MCF 10A (cell line): Measurements from ENCODE around the gene RAD51B. TPM values are rescaled to one million over a fixed set of nuclear protein-coding genes. Genes with fewer than 3 reads are reported as not detected.

Experiments used
- BruUV-seq: library from RNA; stranded (reverse); fragments of 400-500 nt; replicated peaks from 2 replicates; lab custom pipeline; 2021; lab: Mats Ljungman, UMichigan
- CTCF ChIA-PET: fragments of 300-600 bp; sonication (Branson Sonifier 250); formaldehyde crosslinking; extraction: SDS; loops from one replicate; lab custom pipeline; 2021; ENCODE audit warnings: antibody characterized with exemption, inconsistent platforms; lab: Yijun Ruan, JAX
- POLR2A ChIA-PET: fragments of 300-600, 350-650 bp; sonication (Branson Sonifier 250); formaldehyde crosslinking; extraction: SDS; loops from one replicate; lab custom pipeline; 2020; ENCODE audit warnings: antibody characterized with exemption, inconsistent platforms; lab: Yijun Ruan, JAX
- DNase-seq: peaks from one replicate; pipeline ENCODE4 v3.0.0-alpha.2; 2018; ENCODE audit not compliant: unreplicated experiment
- H3K27ac Mint-ChIP-seq: one replicate; pipeline ENCODE4 v1.8.0; 2022; ENCODE audit warnings: mild to moderate bottlenecking, low read depth, mixed read lengths; ENCODE audit not compliant: unreplicated experiment
- H3K27me3 Mint-ChIP-seq: one replicate; pipeline ENCODE4 v1.8.0; 2022; ENCODE audit warnings: mixed read lengths; ENCODE audit not compliant: insufficient read depth, unreplicated experiment
- H3K36me3 Mint-ChIP-seq: one replicate; pipeline ENCODE4 v1.8.0; 2022; ENCODE audit warnings: mild to moderate bottlenecking, moderate library complexity, mixed read lengths; ENCODE audit not compliant: insufficient read depth, unreplicated experiment
- H3K4me1 Mint-ChIP-seq: one replicate; pipeline ENCODE4 v1.8.0; 2022; ENCODE audit warnings: mixed read lengths; ENCODE audit not compliant: insufficient read depth, unreplicated experiment
- H3K4me3 Mint-ChIP-seq: one replicate; pipeline ENCODE4 v1.8.0; 2022; ENCODE audit warnings: mild to moderate bottlenecking, moderate library complexity, mixed read lengths; ENCODE audit not compliant: unreplicated experiment
- H3K9me3 Mint-ChIP-seq: one replicate; pipeline ENCODE4 v1.8.0; 2022; ENCODE audit warnings: mixed read lengths; ENCODE audit not compliant: unreplicated experiment
- CTCF ChIP-seq: fragments of 200-600 bp; IDR thresholded peaks from one replicate; pipeline ENCODE4 v1.8.0; 2022; ENCODE audit warnings: antibody characterized with exemption, mild to moderate bottlenecking; ENCODE audit not compliant: unreplicated experiment
- intact Hi-C: fragments of 100-400 bp; cut with micrococcal nuclease; formaldehyde crosslinking; loops from 2 replicates; pipeline ENCODE4 v1.14.1; 2022
- total RNA-seq: library from RNA; stranded (reverse); gene quantifications from 2 replicates; pipeline ENCODE4 v1.2.3, GENCODE V29; 2022

RAD51B gene
- total RNA-seq, 1 experiment from 2014 or later = 14.6 TPM

- BruUV-seq = no TSS peak
- no peak overlapping the region for H3K27ac Mint-ChIP-seq
- intact Hi-C loops = loop anchor here (10.0 kb wide), 1 partner anchor 505 kb away; no protein-coding TSS in a partner anchor
- H3K9me3 Mint-ChIP-seq = peaks cover 15% of the 10 kb centered on the region
- H3K4me1 Mint-ChIP-seq = peaks cover 17% of the 10 kb centered on the region
- ChIA-PET CTCF (interaction anchor here (0.6 to 0.7 kb wide), 2 partner anchors 395 to 1058 kb away, joined by 5 to 6 read pairs; no protein-coding TSS in a partner anchor), POLR2A (interaction anchor here (0.6 to 3.0 kb wide), 3 partner anchors 9 to 342 kb away, joined by 3 to 13 read pairs (median 3); no protein-coding TSS in a partner anchor)
- no peak for TF ChIP-seq CTCF
- no peak for DNase-seq
- H3K4me3 Mint-ChIP-seq = no peak overlapping the region
- no peaks in the 10 kb centered on the region for H3K36me3 Mint-ChIP-seq
- H3K27me3 Mint-ChIP-seq = no peaks in the 10 kb centered on the region
These were observed 630.1 kb downstream of the RAD51B start for GRCh38 chr14:68449561-68450181.

GRCh38 chr14:68450391-68451120 lies 631.0 kb downstream of the RAD51B start:
- Mint-ChIP-seq H3K27ac (no peak overlapping the region), H3K27me3 (no peaks in the 10 kb centered on the region), H3K4me3 (no peak overlapping the region), H3K4me1 (peaks cover 13% of the 10 kb centered on the region), H3K9me3 (peaks cover 15% of the 10 kb centered on the region), H3K36me3 (peaks cover 5% of the 10 kb centered on the region)
- no peak for DNase-seq
- intact Hi-C loops = loop anchor here (10.0 kb wide), 1 partner anchor 506 kb away; no protein-coding TSS in a partner anchor
- no peak for TF ChIP-seq CTCF
- ChIA-PET POLR2A (interaction anchor here (3.0 kb wide), 1 partner anchor 8 kb away, joined by 13 read pairs; no protein-coding TSS in a partner anchor), CTCF (interaction anchor here (0.7 to 1.7 kb wide), 2 partner anchors 14 to 205 kb away, joined by 3 read pairs; no protein-coding TSS in a partner anchor)
- no TSS peak for BruUV-seq

GRCh38 chr14:68451696-68452373 lies 632.3 kb downstream of the RAD51B start:
- no peak overlapping the region for H3K4me3 Mint-ChIP-seq
- intact Hi-C loops = loop anchor here (10.0 kb wide), 1 partner anchor 507 kb away; no protein-coding TSS in a partner anchor
- H3K9me3 Mint-ChIP-seq = peaks cover 23% of the 10 kb centered on the region
- peaks cover 13% of the 10 kb centered on the region for H3K4me1 Mint-ChIP-seq
- no peaks in the 10 kb centered on the region for H3K27me3 Mint-ChIP-seq
- ChIA-PET CTCF (interaction anchor here (0.6 to 1.7 kb wide), 3 partner anchors 15 to 206 kb away, joined by 3 to 5 read pairs (median 3); no protein-coding TSS in a partner anchor), POLR2A (interaction anchor here (0.7 kb wide), 1 partner anchor 96 kb away, joined by 3 read pairs; no protein-coding TSS in a partner anchor)
- TF ChIP-seq CTCF = no peak
- DNase-seq = no peak
- no TSS peak for BruUV-seq
- H3K36me3 Mint-ChIP-seq = peaks cover 5% of the 10 kb centered on the region
- no peak overlapping the region for H3K27ac Mint-ChIP-seq
